H9 (cell line): ENCODE data around the gene GOLPH3L. TPM values are rescaled to one million over a fixed set of nuclear protein-coding genes. Genes with fewer than 3 reads are reported as not detected.

ENCODE experiments used
- DNase-seq: peaks from one replicate; pipeline ENCODE4 v3.0.0-alpha.2; 2017
- H2AFZ ChIP-seq: one replicate; pipeline ENCODE4 v1.6.1; 2013; ENCODE audit warnings: mild to moderate bottlenecking, low read length, control low read depth, moderate library complexity
- H2AK5ac ChIP-seq: 2 replicates; pipeline ENCODE4 v1.6.1; 2013; ENCODE audit warnings: low read length, control low read depth, mixed read lengths; ENCODE audit not compliant: insufficient read length
- H2BK120ac ChIP-seq: one replicate; pipeline ENCODE4 v1.6.1; 2013; ENCODE audit warnings: low read depth, mild to moderate bottlenecking, low read length, control low read depth, inconsistent platforms; ENCODE audit not compliant: poor library complexity, severe bottlenecking
- H2BK12ac ChIP-seq: 2 replicates; pipeline ENCODE4 v1.6.1; 2013; ENCODE audit warnings: low read length, control low read depth, mixed read lengths, low read depth; ENCODE audit not compliant: insufficient read length
- H2BK15ac ChIP-seq: 2 replicates; pipeline ENCODE4 v1.6.1; 2013; ENCODE audit warnings: low read depth, low read length, control low read depth
- H2BK20ac ChIP-seq: one replicate; pipeline ENCODE4 v1.6.1; 2013; ENCODE audit warnings: low read depth, mild to moderate bottlenecking, low read length, control low read depth, inconsistent platforms; ENCODE audit not compliant: poor library complexity, severe bottlenecking
- H2BK5ac ChIP-seq: 2 replicates; pipeline ENCODE4 v1.6.1; 2013; ENCODE audit warnings: low read length, control low read depth, mixed read lengths; ENCODE audit not compliant: insufficient read length
- H3K14ac ChIP-seq: 2 replicates; pipeline ENCODE4 v1.6.1; 2013; ENCODE audit warnings: low read length, control low read depth; ENCODE audit not compliant: insufficient read depth
- H3K18ac ChIP-seq: 2 replicates; pipeline ENCODE4 v1.6.1; 2013; ENCODE audit warnings: low read depth, mild to moderate bottlenecking, mixed read lengths, low read length, control low read depth; ENCODE audit not compliant: insufficient read length
- H3K23ac ChIP-seq: 2 replicates; pipeline ENCODE4 v1.6.1; 2013; ENCODE audit warnings: low read length, control low read depth, mixed read lengths, low read depth; ENCODE audit not compliant: insufficient read length
- H3K23me2 ChIP-seq: 2 replicates; pipeline ENCODE4 v1.6.1; 2013; ENCODE audit warnings: low read depth, mild to moderate bottlenecking, mixed read lengths, low read length, control low read depth; ENCODE audit not compliant: insufficient read length, poor library complexity, severe bottlenecking
- H3K27ac ChIP-seq: 2 replicates; pipeline ENCODE4 v1.5.1; 2013; ENCODE audit warnings: low read length, control low read depth, mixed read lengths, low read depth; ENCODE audit not compliant: insufficient read length
- H3K27me3 ChIP-seq: 2 replicates; pipeline ENCODE4 v1.6.1; 2013; ENCODE audit warnings: low read length, control low read depth, inconsistent platforms; ENCODE audit not compliant: insufficient read depth
- H3K4ac ChIP-seq: 2 replicates; pipeline ENCODE4 v1.6.1; 2013; ENCODE audit warnings: low read depth, mild to moderate bottlenecking, control low read depth, inconsistent platforms, low read length, moderate library complexity
- H3K4me1 ChIP-seq: 2 replicates; pipeline ENCODE4 v1.6.1; 2013; ENCODE audit warnings: low read length, control low read depth, inconsistent platforms; ENCODE audit not compliant: insufficient read depth
- H3K4me2 ChIP-seq: 2 replicates; pipeline ENCODE4 v1.6.1; 2013; ENCODE audit warnings: low read length, control low read depth, mixed read lengths; ENCODE audit not compliant: insufficient read length, insufficient read depth
- H3K56ac ChIP-seq: 2 replicates; pipeline ENCODE4 v1.6.1; 2013; ENCODE audit warnings: low read depth, mild to moderate bottlenecking, mixed read lengths, low read length, control low read depth; ENCODE audit not compliant: insufficient read length
- H3K79me1 ChIP-seq: 2 replicates; pipeline ENCODE4 v1.6.1; 2013; ENCODE audit warnings: low read depth, mild to moderate bottlenecking, moderate library complexity, low read length, control low read depth, inconsistent platforms; ENCODE audit not compliant: insufficient read depth, poor library complexity, severe bottlenecking
- H3K79me2 ChIP-seq: 2 replicates; pipeline ENCODE4 v1.6.1; 2013; ENCODE audit warnings: low read length, control low read depth, inconsistent platforms; ENCODE audit not compliant: insufficient read depth
- H3K9ac ChIP-seq: 2 replicates; pipeline ENCODE4 v1.6.1; 2013; ENCODE audit warnings: low read length, control low read depth, mixed read lengths; ENCODE audit not compliant: insufficient read length; ENCODE audit errors: extremely low read depth
- H3K9me3 ChIP-seq: one replicate; pipeline ENCODE4 v1.6.1; 2013; ENCODE audit warnings: low read depth, low read length, inconsistent platforms; ENCODE audit not compliant: control insufficient read depth
- H3T11ph ChIP-seq: one replicate; pipeline ENCODE4 v1.6.1; 2013; ENCODE audit warnings: mild to moderate bottlenecking, low read length, control low read depth, inconsistent platforms
- H4K20me1 ChIP-seq: one replicate; pipeline ENCODE4 v1.6.1; 2013; ENCODE audit not compliant: control insufficient read depth, insufficient read length, insufficient read depth
- H4K5ac ChIP-seq: 2 replicates; pipeline ENCODE4 v1.6.1; 2013; ENCODE audit warnings: low read depth, mild to moderate bottlenecking, mixed read lengths, low read length, control low read depth; ENCODE audit not compliant: insufficient read length
- H4K8ac ChIP-seq: replicated peaks from 2 replicates; pipeline ENCODE4 v1.6.1; 2013; ENCODE audit warnings: low read length, control low read depth, mixed read lengths, low read depth; ENCODE audit not compliant: insufficient read length
- H4K91ac ChIP-seq: 2 replicates; pipeline ENCODE4 v1.6.1; 2013; ENCODE audit warnings: low read depth, mild to moderate bottlenecking, moderate library complexity, mixed read lengths, low read length, control low read depth; ENCODE audit not compliant: insufficient read length
- H3K27ac Mint-ChIP-seq, 3 experiments: 2 replicates in 2 of 3; 3 replicates in 1 of 3; pipeline ENCODE4 v1.8.0; 2020 to 2021; ENCODE audit warnings: mixed read lengths in 3 of 3, mild to moderate bottlenecking in 1 of 3, moderate library complexity in 1 of 3
- H3K27me3 Mint-ChIP-seq: 2 replicates; pipeline ENCODE4 v1.8.0; 2021; ENCODE audit warnings: low read depth, mild to moderate bottlenecking, moderate library complexity, mixed read lengths
- H3K36me3 Mint-ChIP-seq, 3 experiments: 2 replicates in 2 of 3; 3 replicates in 1 of 3; pipeline ENCODE4 v1.8.0; 2020 to 2021; ENCODE audit warnings: low read depth in 3 of 3, mixed read lengths in 3 of 3; ENCODE audit not compliant: insufficient read depth in 1 of 3
- H3K4me1 Mint-ChIP-seq, 2 experiments: 2 replicates each; pipeline ENCODE4 v1.8.0; 2020; ENCODE audit warnings: mixed read lengths in 2 of 2
- H3K4me3 Mint-ChIP-seq, 2 experiments: 2 replicates in 1 of 2; 3 replicates in 1 of 2; pipeline ENCODE4 v1.8.0; 2020 to 2021; ENCODE audit warnings: mild to moderate bottlenecking in 2 of 2, mixed read lengths in 2 of 2, moderate library complexity in 1 of 2
- H3K9me3 Mint-ChIP-seq, 2 experiments: 2 replicates in 1 of 2; 3 replicates in 1 of 2; pipeline ENCODE4 v1.8.0; 2020; ENCODE audit warnings: mild to moderate bottlenecking in 2 of 2, mixed read lengths in 2 of 2, moderate library complexity in 1 of 2
- WGBS: extraction: QIAGEN DNeasy Blood & Tissue Kit; methylation state at CpG from one replicate; pipeline ENCODE4 v1.1.7; 2013; ENCODE audit warnings: missing lambda C conversion rate, low lambda C conversion rate, mixed read lengths; ENCODE audit not compliant: insufficient read length; ENCODE audit errors: extremely low coverage; 5-methylcytosine and 5-hydroxymethylcytosine counted together
- total RNA-seq: library from RNA; stranded (reverse); gene quantifications from 2 replicates; pipeline ENCODE4 v1.2.1, GENCODE V29; 2021
- TF ChIP-seq, protein P1 (sequence below): fragments of 200-600 bp; sonication (generic); conservative IDR thresholded peaks from 3 replicates; pipeline ENCODE4 v1.8.0; 2021; ENCODE audit warnings: antibody characterized with exemption, mild to moderate bottlenecking

GOLPH3L gene
- total RNA-seq, 1 experiment from 2014 or later = 30.5 TPM

DNA sequence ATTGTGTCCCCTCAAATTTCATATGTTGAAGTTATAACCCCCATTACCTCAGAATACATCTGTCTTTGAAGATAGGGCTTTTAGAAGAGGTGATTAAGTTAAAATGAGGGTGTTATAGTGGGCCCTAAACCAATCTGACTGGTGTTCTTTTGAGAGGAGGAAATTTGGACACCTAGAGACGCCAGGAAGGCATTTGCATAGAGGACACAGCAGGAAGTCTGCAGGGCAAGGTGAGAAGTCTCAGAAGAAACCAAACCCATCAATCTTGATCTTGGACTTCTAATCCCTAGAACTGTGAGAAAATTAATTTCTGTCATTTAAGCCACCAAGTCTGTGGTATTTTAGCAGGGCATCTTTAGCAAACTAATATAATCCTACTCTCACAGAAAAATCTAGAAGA is 13.0 kb downstream of the GOLPH3L start:
- TF ChIP-seq, protein P1, sequence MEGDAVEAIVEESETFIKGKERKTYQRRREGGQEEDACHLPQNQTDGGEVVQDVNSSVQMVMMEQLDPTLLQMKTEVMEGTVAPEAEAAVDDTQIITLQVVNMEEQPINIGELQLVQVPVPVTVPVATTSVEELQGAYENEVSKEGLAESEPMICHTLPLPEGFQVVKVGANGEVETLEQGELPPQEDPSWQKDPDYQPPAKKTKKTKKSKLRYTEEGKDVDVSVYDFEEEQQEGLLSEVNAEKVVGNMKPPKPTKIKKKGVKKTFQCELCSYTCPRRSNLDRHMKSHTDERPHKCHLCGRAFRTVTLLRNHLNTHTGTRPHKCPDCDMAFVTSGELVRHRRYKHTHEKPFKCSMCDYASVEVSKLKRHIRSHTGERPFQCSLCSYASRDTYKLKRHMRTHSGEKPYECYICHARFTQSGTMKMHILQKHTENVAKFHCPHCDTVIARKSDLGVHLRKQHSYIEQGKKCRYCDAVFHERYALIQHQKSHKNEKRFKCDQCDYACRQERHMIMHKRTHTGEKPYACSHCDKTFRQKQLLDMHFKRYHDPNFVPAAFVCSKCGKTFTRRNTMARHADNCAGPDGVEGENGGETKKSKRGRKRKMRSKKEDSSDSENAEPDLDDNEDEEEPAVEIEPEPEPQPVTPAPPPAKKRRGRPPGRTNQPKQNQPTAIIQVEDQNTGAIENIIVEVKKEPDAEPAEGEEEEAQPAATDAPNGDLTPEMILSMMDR = no peak
- Histone ChIP-seq H3K14ac (no peak overlapping the region), H3K18ac (no peak overlapping the region), H4K20me1 (no peaks in the 10 kb centered on the region), H3K79me1 (no peaks in the 10 kb centered on the region), H3K27ac (no peak overlapping the region), H3K56ac (no peak overlapping the region), H2BK20ac (no peak overlapping the region), H2AFZ (no peak overlapping the region), H3K9me3 (no peaks in the 10 kb centered on the region), H4K5ac (no peak overlapping the region), H2BK120ac (no peak overlapping the region), H4K91ac (no peak overlapping the region), H2BK12ac (no peak overlapping the region), H3K27me3 (no peaks in the 10 kb centered on the region), H4K8ac (no peak overlapping the region), H3K4ac (no peak overlapping the region), H3T11ph (no peak overlapping the region), H3K4me1 (no peaks in the 10 kb centered on the region), H2AK5ac (no peak overlapping the region), H3K23ac (no peak overlapping the region), H2BK15ac (no peak overlapping the region), H3K4me2 (no peak overlapping the region), H3K23me2 (no peaks in the 10 kb centered on the region), H3K9ac (no peak overlapping the region), H2BK5ac (no peak overlapping the region), H3K79me2 (no peaks in the 10 kb centered on the region; the same call in 1 of the 2 replicates)
- WGBS = no CpG with 5 or more reads among the region's 1 CpG
- Mint-ChIP-seq H3K9me3 (no peaks in the 10 kb centered on the region), H3K27me3 (no peaks in the 10 kb centered on the region), H3K36me3 (peaks cover 7 to 32% (median 31%) of the 10 kb centered on the region in 3 experiments; a peak in 6 of 7 replicates), H3K27ac (no peak overlapping the region), H3K4me1 (peaks cover 6 to 7% of the 10 kb centered on the region in 2 experiments), H3K4me3 (no peak overlapping the region)
- DNase-seq = no peak
